ENCODE measurements around the gene CALCR.

GRCh38 chr7:93569189-93569588 is 5.3 kb downstream of the CALCR start:
- TF ChIP-seq CTCF (IDR thresholded peaks at IDR 0.05) = no peak
- no peak for TF ChIP-seq POLR2A (IDR thresholded peaks at IDR 0.05)
